Kidney capillary endothelial cell (primary cell): ENCODE results near the gene HLA-DMA.
A peak's percentile ranks its signal among the peaks of the same experiment; 100 is the strongest.

Source experiments
- DNase-seq: peaks from one replicate; pipeline ENCODE4 v3.0.0-alpha.2; 2018; ENCODE audit warnings: low spot score

The HLA-DMA gene

GRCh38 chr6:32952817-32953739, at the start of gene HLA-DMA:
Gene HLA-DMA, minus strand, starts transcription at chr6:32953097. Its CDS starts 61 bp downstream, at chr6:32953036.
- peak; percentile 61 for DNase-seq

GRCh38 chr6:33001685-33002084, 48.8 kb upstream of the HLA-DMA start:
- no peak for DNase-seq

- no peak for DNase-seq
Observed at GRCh38 chr6:33000055-33000454, 47.2 kb upstream of the HLA-DMA start.

- DNase-seq = no peak
Observed at GRCh38 chr6:32995448-32995847, 42.6 kb upstream of the HLA-DMA start.

- no peak for DNase-seq
Observed at GRCh38 chr6:32993363-32993973, 40.6 kb upstream of the HLA-DMA start.

- no peak for DNase-seq
Observed at GRCh38 chr6:32991972-32992371, 39.1 kb upstream of the HLA-DMA start.

- no peak for DNase-seq
Observed at GRCh38 chr6:32989368-32989767, 36.5 kb upstream of the HLA-DMA start.

- peak; percentile 70 for DNase-seq
Observed at GRCh38 chr6:32984622-32985389, 31.9 kb upstream of the HLA-DMA start.

- DNase-seq = no peak
Observed at GRCh38 chr6:32983964-32984621, 31.2 kb upstream of the HLA-DMA start.

- DNase-seq = no peak
Observed at GRCh38 chr6:32983493-32983848, 30.6 kb upstream of the HLA-DMA start.

- DNase-seq = no peak
Observed at GRCh38 chr6:32982702-32983492, 30.0 kb upstream of the HLA-DMA start.

- DNase-seq = no peak
Observed at GRCh38 chr6:32982084-32982701, 29.3 kb upstream of the HLA-DMA start.

- no peak for DNase-seq
Observed at GRCh38 chr6:32980488-32981038, 27.7 kb upstream of the HLA-DMA start.

- DNase-seq = no peak
Observed at GRCh38 chr6:32979720-32980487, 27.0 kb upstream of the HLA-DMA start.

GRCh38 chr6:32977953-32978324, 25.0 kb upstream of the HLA-DMA start:
- no peak for DNase-seq

- no peak for DNase-seq
Observed at GRCh38 chr6:32977272-32977952, 24.5 kb upstream of the HLA-DMA start.

- DNase-seq = no peak
Observed at GRCh38 chr6:32976334-32977069, 23.6 kb upstream of the HLA-DMA start.

- no peak for DNase-seq
Observed at GRCh38 chr6:32975886-32976285, 23.0 kb upstream of the HLA-DMA start.
